ENCODE results near the gene NIPAL4. TPM values are rescaled to one million over a fixed set of nuclear protein-coding genes. Genes with fewer than 3 reads are reported as not detected.
"Not testable (repeated sequence)": the region's sequence is repeated elsewhere in the genome, so short reads cannot be mapped to it uniquely, and the experiment has no call there.

The NIPAL4 gene
- 1 to 10 TPM in 1 of 4 donors, not detected in 3; 1.5 TPM for total RNA-seq

DNA sequence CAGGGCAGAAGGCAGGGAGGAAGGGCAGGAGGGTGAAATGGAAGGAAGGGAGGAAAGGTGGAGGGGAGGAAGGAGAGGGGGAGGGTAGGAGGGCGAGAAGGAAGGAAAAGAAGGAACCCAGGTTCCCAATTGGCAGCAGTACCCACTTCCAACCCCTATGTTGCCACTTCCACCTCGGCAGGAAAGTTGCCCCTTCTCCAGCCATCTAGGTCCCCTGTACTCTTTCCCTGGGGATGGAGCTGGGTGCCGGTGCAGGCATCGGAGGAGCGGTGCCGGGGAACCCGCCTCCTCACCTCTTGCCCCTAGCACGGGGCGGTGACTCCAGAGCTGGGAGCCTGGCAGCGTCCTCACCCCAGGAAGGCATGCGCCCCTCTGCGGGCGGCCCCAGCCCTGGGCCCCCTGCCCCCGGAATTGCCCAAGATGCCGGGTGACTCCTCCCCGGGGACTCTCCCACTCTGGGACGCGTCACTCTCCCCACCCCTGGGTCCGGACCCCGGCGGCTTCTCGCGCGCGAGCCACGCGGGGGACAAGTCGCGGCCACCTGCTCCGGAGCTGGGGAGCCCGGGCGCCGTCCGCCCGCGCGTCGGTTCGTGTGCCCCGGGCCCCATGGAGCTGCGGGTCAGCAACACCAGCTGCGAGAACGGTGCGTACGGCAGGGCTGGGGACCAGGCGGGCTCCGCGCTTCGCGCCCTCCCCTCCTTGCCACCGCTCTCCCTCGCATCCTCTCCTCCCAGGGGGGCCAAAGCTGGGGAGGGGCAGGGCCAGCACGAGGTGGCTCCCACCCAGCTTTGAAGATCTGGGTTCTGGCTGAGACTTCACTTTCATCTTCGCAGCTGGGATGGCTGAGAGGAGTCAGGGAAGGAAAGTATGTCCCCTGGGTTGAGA is at the start of gene NIPAL4:
NIPAL4 (plus strand) TSS at position 499 of the 885 bp plus-strand sequence; CDS start at position 607, 108 bp downstream.
- H3K27ac ChIP-seq: no peak within 1 kb of the TSS
- peak within 1 kb of the TSS; percentile 19 to 55 (median 40) for H3K4me3 ChIP-seq
- intact Hi-C loops (cut with DNase I; ENCODE audit: low total_unique reads): no loop called here
- ATAC-seq (no peak), DNase-seq (no peak)
- H3K9me3 ChIP-seq: no peaks in the 10 kb centered on the region
- no peaks in the 10 kb centered on the region for H3K36me3 ChIP-seq
- H3K4me1 ChIP-seq: peaks cover 4 to 5% of the 10 kb centered on the region in 2 donors
- in situ Hi-C loops (cut with MboI; ENCODE audit: low sequenced_read_pairs in 4 of 4): no loop called here
- TF ChIP-seq POLR2A (IDR thresholded peaks at IDR 0.05): no peak
- no peak for TF ChIP-seq CTCF (IDR thresholded peaks at IDR 0.05 in 4 of 5, conservative IDR thresholded peaks at IDR 0.05 in 1 of 5)
- H3K27me3 ChIP-seq: peaks cover 12 to 23% (median 23%) of the 10 kb centered on the region in 3 donors

GRCh38 chr5:157415838-157416237 is 44.2 kb upstream of the NIPAL4 start:
- no peak for TF ChIP-seq POLR2A (IDR thresholded peaks at IDR 0.05)
- no peak for TF ChIP-seq CTCF (IDR thresholded peaks at IDR 0.05 in 4 of 5, conservative IDR thresholded peaks at IDR 0.05 in 1 of 5)
- H3K4me1 ChIP-seq: no peaks in the 10 kb centered on the region
- no peaks in the 10 kb centered on the region for H3K27me3 ChIP-seq
- no peak overlapping the region for H3K27ac ChIP-seq
- no peak for DNase-seq
- no peak for ATAC-seq
- in situ Hi-C loops (cut with MboI; ENCODE audit: low sequenced_read_pairs in 4 of 4): no loop called here
- no peaks in the 10 kb centered on the region for H3K36me3 ChIP-seq
- intact Hi-C loops (cut with DNase I; ENCODE audit: low total_unique reads): no loop called here
- no peak overlapping the region for H3K4me3 ChIP-seq
- no peaks in the 10 kb centered on the region for H3K9me3 ChIP-seq

DNA sequence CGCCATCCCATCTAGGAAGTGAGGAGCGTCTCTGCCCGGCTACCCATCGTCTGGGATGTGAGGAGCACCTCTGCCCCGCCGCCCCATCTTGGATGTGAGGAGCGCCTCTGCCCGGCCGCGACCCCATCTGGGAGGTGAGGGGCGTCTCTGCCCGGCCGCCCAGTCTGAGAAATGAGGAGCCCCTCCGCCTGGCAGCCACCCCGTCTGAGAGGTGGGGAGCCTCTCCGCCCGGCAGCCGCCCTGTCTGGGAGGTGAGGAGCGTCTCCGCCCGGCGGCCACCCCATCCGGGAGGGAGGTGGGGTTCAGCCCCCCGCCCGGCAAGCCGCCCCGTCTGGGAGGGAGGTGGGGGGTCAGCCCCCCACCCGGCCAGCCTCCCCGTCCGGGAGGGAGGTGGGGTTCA is 40.5 kb upstream of the NIPAL4 start:
- ATAC-seq; H3K4me1 ChIP-seq; H3K27me3 ChIP-seq; in situ Hi-C loops (cut with MboI; ENCODE audit: low sequenced_read_pairs in 4 of 4); DNase-seq; H3K9me3 ChIP-seq; H3K27ac ChIP-seq; intact Hi-C loops (cut with DNase I; ENCODE audit: low total_unique reads); H3K4me3 ChIP-seq; H3K36me3 ChIP-seq: not testable (repeated sequence)

DNA sequence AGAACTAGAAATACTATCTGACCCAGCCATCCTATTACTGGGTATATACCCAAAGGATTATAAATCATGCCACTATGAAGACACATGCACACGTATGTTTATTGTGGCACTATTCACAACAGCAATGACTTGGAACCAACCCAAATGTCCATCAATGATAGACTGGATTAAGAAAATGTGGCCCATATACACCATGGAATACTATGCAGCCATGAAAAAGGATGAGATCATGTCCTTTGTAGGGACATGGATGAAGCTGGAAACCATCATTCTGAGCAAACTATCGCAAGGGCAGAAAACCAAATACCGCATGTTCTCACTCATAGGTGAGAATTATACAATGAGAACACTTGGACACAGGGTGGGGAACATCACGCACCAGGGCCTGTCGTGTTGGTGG is 30.1 kb upstream of the NIPAL4 start:
- H3K4me3 ChIP-seq, H3K9me3 ChIP-seq, H3K27me3 ChIP-seq, H3K4me1 ChIP-seq, DNase-seq, H3K36me3 ChIP-seq, H3K27ac ChIP-seq, ATAC-seq: not testable (repeated sequence)
- intact Hi-C loops (cut with DNase I; ENCODE audit: low total_unique reads): loop anchor here (10.0 kb wide), 1 partner anchor 315 kb away; the partner anchor contains the start of gene LSM11
- in situ Hi-C loops (cut with MboI; ENCODE audit: low sequenced_read_pairs in 4 of 4): loop anchor here in 3 of 4 donors (5.0 to 25.0 kb wide), 3 partner anchors 47 to 287 kb away; no protein-coding TSS in a partner anchor

- Histone ChIP-seq H3K9me3 (no peaks in the 10 kb centered on the region), H3K27me3 (no peaks in the 10 kb centered on the region), H3K36me3 (no peaks in the 10 kb centered on the region), H3K4me3 (no peak overlapping the region), H3K27ac (no peak overlapping the region), H3K4me1 (no peaks in the 10 kb centered on the region)
- TF ChIP-seq POLR2A (IDR thresholded peaks at IDR 0.05) (no peak), CTCF (IDR thresholded peaks at IDR 0.05 in 4 of 5, conservative IDR thresholded peaks at IDR 0.05 in 1 of 5) (peak; percentile 32 to 50 (median 43))
- in situ Hi-C loops (cut with MboI; ENCODE audit: low sequenced_read_pairs in 4 of 4) (loop anchor here in 3 of 4 donors (5.0 to 25.0 kb wide), 3 partner anchors 46 to 286 kb away; no protein-coding TSS in a partner anchor), intact Hi-C loops (cut with DNase I; ENCODE audit: low total_unique reads) (loop anchor here (1.0 to 10.0 kb wide), 3 partner anchors 46 to 313 kb away; partner anchors contain the start of gene LSM11)
- DNase-seq (peak in 1 of 2 donors; percentile 11), ATAC-seq (peak; percentile 73 to 92)
These were observed 28.3 kb upstream of the NIPAL4 start for GRCh38 chr5:157431544-157432200.
